ENCODE data around the gene AMACR. TPM values are rescaled to one million over a fixed set of nuclear protein-coding genes. Genes with fewer than 3 reads are reported as not detected.

AMACR gene
- total and polyA plus RNA-seq, 2 experiments from 2014 or later: 6.7 to 12.6 TPM

DNA sequence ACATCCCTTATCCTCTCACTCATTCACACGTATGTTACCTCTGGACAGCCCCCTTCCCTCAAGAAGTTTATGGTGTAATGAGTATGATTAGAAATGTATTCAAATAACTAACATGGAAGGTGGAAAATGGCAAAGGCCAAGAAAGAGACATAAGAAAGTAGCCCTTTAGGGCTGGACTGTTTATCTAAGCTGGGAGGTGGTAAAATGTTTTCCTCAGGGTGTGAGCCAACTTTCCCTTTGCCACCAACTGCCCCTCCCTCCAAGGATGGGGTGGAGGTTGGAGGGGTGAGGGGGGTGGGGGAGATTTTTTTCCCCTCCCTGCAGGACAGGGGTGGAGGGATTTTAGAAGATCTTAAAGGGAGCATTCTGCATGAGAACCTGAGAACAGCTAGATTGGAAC is 31.5 kb downstream of the AMACR start:
- no peak for ATAC-seq
- TF ChIP-seq NANOG (IDR thresholded peaks at IDR 0.05; ENCODE audit: borderline replicate concordance): no peak
- no peaks in the 10 kb centered on the region for H3K27me3 ChIP-seq (ENCODE audit: insufficient read depth)
- Mint-ChIP-seq H3K4me3 (no peak overlapping the region), H3K36me3 (ENCODE audit: low read depth) (no peaks in the 10 kb centered on the region), H3K27me3 (ENCODE audit: insufficient read depth, low read depth, poor library complexity) (no peaks in the 10 kb centered on the region), H3K4me1 (peaks cover 45% of the 10 kb centered on the region), H3K27ac (no peak overlapping the region), H3K9me3 (no peaks in the 10 kb centered on the region; the same call in 2 of the 3 replicates)
- H2AFZ ChIP-seq: no peak overlapping the region
- no peak overlapping the region for H3K27ac ChIP-seq (ENCODE audit: low read depth)
- H4K20me1 ChIP-seq (replicated peaks; ENCODE audit: insufficient read depth): no peaks in the 10 kb centered on the region
- H3K36me3 ChIP-seq (ENCODE audit: insufficient read depth): no peaks in the 10 kb centered on the region
- no peaks in the 10 kb centered on the region for H3K79me2 ChIP-seq (replicated peaks; ENCODE audit: insufficient read depth)
- peaks cover 47% of the 10 kb centered on the region for H3K4me1 ChIP-seq (ENCODE audit: insufficient read depth)
- H3K4me2 ChIP-seq: no peak overlapping the region
- no peaks in the 10 kb centered on the region; the same call in 1 of the 2 replicates for H3F3A ChIP-seq (replicated peaks; ENCODE audit: low read depth)
- H3K9me2 ChIP-seq (ENCODE audit: insufficient read depth): peaks cover 13% of the 10 kb centered on the region; the same call in 1 of the 2 replicates
- no peak overlapping the region for H3K4me3 ChIP-seq
- no peak for DNase-seq (ENCODE audit: low spot score)

DNA sequence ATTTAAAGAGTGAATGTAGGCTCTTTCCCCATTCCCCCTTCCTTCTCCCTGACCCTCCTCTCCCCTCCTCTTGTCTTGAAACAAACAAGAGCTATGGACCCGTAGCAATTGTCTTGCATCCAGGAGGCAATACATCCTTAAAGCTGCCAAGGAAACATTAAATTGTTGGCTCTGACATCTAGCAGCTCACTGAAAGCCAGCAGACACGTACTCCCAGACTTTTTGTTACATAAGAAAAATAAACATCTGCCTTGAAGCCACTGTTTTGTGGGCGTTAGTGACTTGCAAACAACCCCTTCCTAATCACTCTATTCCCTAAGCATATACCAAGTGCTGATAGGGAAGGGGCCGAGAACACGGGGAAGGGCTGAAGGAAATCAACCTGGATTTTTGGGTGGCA is 32.0 kb downstream of the AMACR start:
- Mint-ChIP-seq H3K27ac (no peak overlapping the region), H3K4me3 (no peak overlapping the region), H3K9me3 (no peaks in the 10 kb centered on the region; the same call in 2 of the 3 replicates), H3K36me3 (ENCODE audit: low read depth) (no peaks in the 10 kb centered on the region), H3K4me1 (peaks cover 45% of the 10 kb centered on the region), H3K27me3 (ENCODE audit: insufficient read depth, low read depth, poor library complexity) (no peaks in the 10 kb centered on the region)
- DNase-seq (ENCODE audit: low spot score) (no peak), ATAC-seq (no peak; the same call in 2 of the 3 replicates)
- Histone ChIP-seq H3K27me3 (ENCODE audit: insufficient read depth) (no peaks in the 10 kb centered on the region), H2AFZ (peak overlapping the region; percentile 23; the same call in 1 of the 2 replicates), H3K4me3 (no peak overlapping the region), H3K27ac (ENCODE audit: low read depth) (no peak overlapping the region), H3K79me2 (replicated peaks; ENCODE audit: insufficient read depth) (no peaks in the 10 kb centered on the region), H3K9me2 (ENCODE audit: insufficient read depth) (peaks cover 13% of the 10 kb centered on the region; the same call in 1 of the 2 replicates), H4K20me1 (replicated peaks; ENCODE audit: insufficient read depth) (no peaks in the 10 kb centered on the region), H3K36me3 (ENCODE audit: insufficient read depth) (no peaks in the 10 kb centered on the region), H3K4me2 (no peak overlapping the region), H3F3A (replicated peaks; ENCODE audit: low read depth) (no peaks in the 10 kb centered on the region; the same call in 1 of the 2 replicates), H3K4me1 (ENCODE audit: insufficient read depth) (peaks cover 45% of the 10 kb centered on the region)
- TF ChIP-seq ZNF331 (CRISPR knock-in tag; IDR thresholded peaks at IDR 0.05; ENCODE audit: low read depth): no peak
- no peak for TF ChIP-seq EZH2 (IDR thresholded peaks at IDR 0.05; ENCODE audit: low read depth, unreplicated experiment)
- TF ChIP-seq POLR2AphosphoS5 (IDR thresholded peaks at IDR 0.05; ENCODE audit: low read depth): no peak
- TF ChIP-seq, protein P1, sequence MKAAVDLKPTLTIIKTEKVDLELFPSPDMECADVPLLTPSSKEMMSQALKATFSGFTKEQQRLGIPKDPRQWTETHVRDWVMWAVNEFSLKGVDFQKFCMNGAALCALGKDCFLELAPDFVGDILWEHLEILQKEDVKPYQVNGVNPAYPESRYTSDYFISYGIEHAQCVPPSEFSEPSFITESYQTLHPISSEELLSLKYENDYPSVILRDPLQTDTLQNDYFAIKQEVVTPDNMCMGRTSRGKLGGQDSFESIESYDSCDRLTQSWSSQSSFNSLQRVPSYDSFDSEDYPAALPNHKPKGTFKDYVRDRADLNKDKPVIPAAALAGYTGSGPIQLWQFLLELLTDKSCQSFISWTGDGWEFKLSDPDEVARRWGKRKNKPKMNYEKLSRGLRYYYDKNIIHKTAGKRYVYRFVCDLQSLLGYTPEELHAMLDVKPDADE (IDR thresholded peaks at IDR 0.05): no peak
- TF ChIP-seq, protein P2, sequence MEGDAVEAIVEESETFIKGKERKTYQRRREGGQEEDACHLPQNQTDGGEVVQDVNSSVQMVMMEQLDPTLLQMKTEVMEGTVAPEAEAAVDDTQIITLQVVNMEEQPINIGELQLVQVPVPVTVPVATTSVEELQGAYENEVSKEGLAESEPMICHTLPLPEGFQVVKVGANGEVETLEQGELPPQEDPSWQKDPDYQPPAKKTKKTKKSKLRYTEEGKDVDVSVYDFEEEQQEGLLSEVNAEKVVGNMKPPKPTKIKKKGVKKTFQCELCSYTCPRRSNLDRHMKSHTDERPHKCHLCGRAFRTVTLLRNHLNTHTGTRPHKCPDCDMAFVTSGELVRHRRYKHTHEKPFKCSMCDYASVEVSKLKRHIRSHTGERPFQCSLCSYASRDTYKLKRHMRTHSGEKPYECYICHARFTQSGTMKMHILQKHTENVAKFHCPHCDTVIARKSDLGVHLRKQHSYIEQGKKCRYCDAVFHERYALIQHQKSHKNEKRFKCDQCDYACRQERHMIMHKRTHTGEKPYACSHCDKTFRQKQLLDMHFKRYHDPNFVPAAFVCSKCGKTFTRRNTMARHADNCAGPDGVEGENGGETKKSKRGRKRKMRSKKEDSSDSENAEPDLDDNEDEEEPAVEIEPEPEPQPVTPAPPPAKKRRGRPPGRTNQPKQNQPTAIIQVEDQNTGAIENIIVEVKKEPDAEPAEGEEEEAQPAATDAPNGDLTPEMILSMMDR (conservative IDR thresholded peaks at IDR 0.05; ENCODE audit: low read depth in 2 of 2): no peak
- no peak for TF ChIP-seq CREB1 (CRISPR knock-in tag; IDR thresholded peaks at IDR 0.05; ENCODE audit: low read depth)
- no peak for TF ChIP-seq NANOG (IDR thresholded peaks at IDR 0.05; ENCODE audit: borderline replicate concordance)
- TF ChIP-seq ZNF114 (CRISPR knock-in tag; IDR thresholded peaks at IDR 0.05): no peak
- TF ChIP-seq, protein P3, sequence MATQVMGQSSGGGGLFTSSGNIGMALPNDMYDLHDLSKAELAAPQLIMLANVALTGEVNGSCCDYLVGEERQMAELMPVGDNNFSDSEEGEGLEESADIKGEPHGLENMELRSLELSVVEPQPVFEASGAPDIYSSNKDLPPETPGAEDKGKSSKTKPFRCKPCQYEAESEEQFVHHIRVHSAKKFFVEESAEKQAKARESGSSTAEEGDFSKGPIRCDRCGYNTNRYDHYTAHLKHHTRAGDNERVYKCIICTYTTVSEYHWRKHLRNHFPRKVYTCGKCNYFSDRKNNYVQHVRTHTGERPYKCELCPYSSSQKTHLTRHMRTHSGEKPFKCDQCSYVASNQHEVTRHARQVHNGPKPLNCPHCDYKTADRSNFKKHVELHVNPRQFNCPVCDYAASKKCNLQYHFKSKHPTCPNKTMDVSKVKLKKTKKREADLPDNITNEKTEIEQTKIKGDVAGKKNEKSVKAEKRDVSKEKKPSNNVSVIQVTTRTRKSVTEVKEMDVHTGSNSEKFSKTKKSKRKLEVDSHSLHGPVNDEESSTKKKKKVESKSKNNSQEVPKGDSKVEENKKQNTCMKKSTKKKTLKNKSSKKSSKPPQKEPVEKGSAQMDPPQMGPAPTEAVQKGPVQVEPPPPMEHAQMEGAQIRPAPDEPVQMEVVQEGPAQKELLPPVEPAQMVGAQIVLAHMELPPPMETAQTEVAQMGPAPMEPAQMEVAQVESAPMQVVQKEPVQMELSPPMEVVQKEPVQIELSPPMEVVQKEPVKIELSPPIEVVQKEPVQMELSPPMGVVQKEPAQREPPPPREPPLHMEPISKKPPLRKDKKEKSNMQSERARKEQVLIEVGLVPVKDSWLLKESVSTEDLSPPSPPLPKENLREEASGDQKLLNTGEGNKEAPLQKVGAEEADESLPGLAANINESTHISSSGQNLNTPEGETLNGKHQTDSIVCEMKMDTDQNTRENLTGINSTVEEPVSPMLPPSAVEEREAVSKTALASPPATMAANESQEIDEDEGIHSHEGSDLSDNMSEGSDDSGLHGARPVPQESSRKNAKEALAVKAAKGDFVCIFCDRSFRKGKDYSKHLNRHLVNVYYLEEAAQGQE (IDR thresholded peaks at IDR 0.05; ENCODE audit: unreplicated experiment): no peak
